Neuronal stem cell (in vitro differentiated cells): ENCODE data around the gene TSPAN7.

Experiments
- DNase-seq: peaks from one replicate; pipeline ENCODE4 v3.0.0-alpha.2; 2013; ENCODE audit warnings: low spot score
- H2AFZ ChIP-seq: one replicate; pipeline ENCODE4 v1.6.1; 2013; ENCODE audit warnings: mild to moderate bottlenecking, low read length, inconsistent platforms
- H2AK5ac ChIP-seq: 2 replicates; pipeline ENCODE4 v1.6.1; 2013; ENCODE audit warnings: low read depth, mild to moderate bottlenecking, inconsistent platforms, low read length, moderate library complexity, mixed read lengths
- H2BK120ac ChIP-seq: 2 replicates; pipeline ENCODE4 v1.6.1; 2013; ENCODE audit warnings: low read depth, mild to moderate bottlenecking, inconsistent platforms, low read length, moderate library complexity, mixed read lengths
- H2BK12ac ChIP-seq: one replicate; pipeline ENCODE4 v1.6.1; 2013; ENCODE audit warnings: low read length, inconsistent platforms
- H2BK15ac ChIP-seq: 2 replicates; pipeline ENCODE4 v1.6.1; 2013; ENCODE audit warnings: mild to moderate bottlenecking, low read length, inconsistent platforms, mixed read lengths
- H2BK5ac ChIP-seq: one replicate; pipeline ENCODE4 v1.6.1; 2013; ENCODE audit warnings: inconsistent platforms, mild to moderate bottlenecking, low read length, moderate library complexity
- H3K14ac ChIP-seq: one replicate; pipeline ENCODE4 v1.6.1; 2013; ENCODE audit warnings: low read length, inconsistent platforms
- H3K18ac ChIP-seq: 2 replicates; pipeline ENCODE4 v1.6.1; 2013; ENCODE audit warnings: low read length, inconsistent platforms
- H3K23ac ChIP-seq: 2 replicates; pipeline ENCODE4 v1.6.1; 2013; ENCODE audit warnings: low read depth, mild to moderate bottlenecking, mixed read lengths, low read length, inconsistent platforms; ENCODE audit not compliant: poor library complexity
- H3K27ac ChIP-seq: replicated peaks from 3 replicates; pipeline ENCODE4 v1.5.1; 2013; ENCODE audit warnings: low read length, inconsistent platforms
- H3K27me3 ChIP-seq, 3 experiments: 2 replicates each; pipeline ENCODE4 v1.6.1; 2013; ENCODE audit warnings: low read length in 3 of 3, mild to moderate bottlenecking in 2 of 3, inconsistent platforms in 1 of 3, low read depth in 1 of 3, mixed read lengths in 1 of 3, moderate library complexity in 1 of 3; ENCODE audit not compliant: control insufficient read depth in 3 of 3, insufficient read depth in 3 of 3
- H3K36me3 ChIP-seq, 2 donors: replicated peaks in 1 of 2; 2 replicates each; pipeline ENCODE4 v1.6.1; 2013; ENCODE audit warnings: low read length in 2 of 2; ENCODE audit not compliant: control insufficient read depth in 2 of 2, insufficient read depth in 2 of 2
- H3K4ac ChIP-seq: 2 replicates; pipeline ENCODE4 v1.6.1; 2013; ENCODE audit warnings: inconsistent platforms, mild to moderate bottlenecking, low read length, moderate library complexity
- H3K4me1 ChIP-seq, 2 donors: 1 replicate in 1 of 2; 2 replicates in 1 of 2; pipeline ENCODE4 v1.6.1; 2013; ENCODE audit warnings: low read length in 2 of 2, low read depth in 1 of 2; ENCODE audit not compliant: control insufficient read depth in 2 of 2, insufficient read depth in 1 of 2
- H3K4me2 ChIP-seq: one replicate; pipeline ENCODE4 v1.6.1; 2013; ENCODE audit warnings: mild to moderate bottlenecking, low read length, inconsistent platforms; ENCODE audit not compliant: insufficient read depth, poor library complexity, severe bottlenecking
- H3K4me3 ChIP-seq, 2 donors: 2 replicates each; pipeline ENCODE4 v1.5.1; 2013; ENCODE audit warnings: low read length in 2 of 2, mild to moderate bottlenecking in 2 of 2, inconsistent platforms in 1 of 2, moderate library complexity in 1 of 2
- H3K79me1 ChIP-seq: one replicate; pipeline ENCODE4 v1.6.1; 2013; ENCODE audit warnings: low read depth, mild to moderate bottlenecking, inconsistent platforms, low read length, moderate library complexity
- H3K9ac ChIP-seq: one replicate; pipeline ENCODE4 v1.6.1; 2013; ENCODE audit warnings: mild to moderate bottlenecking, low read depth, low read length, inconsistent platforms; ENCODE audit not compliant: poor library complexity
- H3K9me3 ChIP-seq, 2 donors: replicated peaks in 1 of 2; 2 replicates each; pipeline versions ENCODE3 to v1.6.1; 2013; ENCODE audit warnings: low read length in 2 of 2, mild to moderate bottlenecking in 2 of 2, inconsistent platforms in 1 of 2, low read depth in 1 of 2, mixed read lengths in 1 of 2, moderate library complexity in 1 of 2; ENCODE audit not compliant: control insufficient read depth in 2 of 2, insufficient read depth in 1 of 2
- H4K8ac ChIP-seq: one replicate; pipeline ENCODE4 v1.6.1; 2013; ENCODE audit warnings: low read depth, mild to moderate bottlenecking, inconsistent platforms, low read length, moderate library complexity
- H4K91ac ChIP-seq: one replicate; pipeline ENCODE4 v1.6.1; 2013; ENCODE audit warnings: low read length, low read depth, mild to moderate bottlenecking, inconsistent platforms; ENCODE audit not compliant: poor library complexity
- WGBS, 2 donors: extraction: QIAGEN DNeasy Blood & Tissue Kit; methylation state at CpG; one replicate each; pipeline ENCODE4 v1.1.7; 2013; ENCODE audit warnings: missing lambda C conversion rate in 2 of 2, mixed read lengths in 1 of 2; ENCODE audit not compliant: insufficient read length in 2 of 2, insufficient replicate concordance in 1 of 2; ENCODE audit errors: extremely low coverage in 2 of 2; 5-methylcytosine and 5-hydroxymethylcytosine counted together

TSPAN7 gene

GRCh38 chrX:38628587-38628986, 67.2 kb downstream of the TSPAN7 start:
- no peak overlapping the region for H3K14ac ChIP-seq
- no peak overlapping the region for H4K91ac ChIP-seq
- H2BK5ac ChIP-seq = no peak overlapping the region

GRCh38 chrX:38632516-38632915, 71.2 kb downstream of the TSPAN7 start:
- H4K91ac ChIP-seq = no peak overlapping the region
- H2AFZ ChIP-seq = no peak overlapping the region
- no peak for DNase-seq
- H3K14ac ChIP-seq = no peak overlapping the region
- H3K18ac ChIP-seq = no peak overlapping the region
- no peaks in the 10 kb centered on the region for H3K36me3 ChIP-seq
- no peak overlapping the region for H2BK120ac ChIP-seq
- H3K4me1 ChIP-seq = no peaks in the 10 kb centered on the region
- no peaks in the 10 kb centered on the region for H3K79me1 ChIP-seq
- H3K4me2 ChIP-seq = no peak overlapping the region
- H3K9ac ChIP-seq = no peak overlapping the region
- no peak overlapping the region for H4K8ac ChIP-seq
- H3K23ac ChIP-seq = no peak overlapping the region
- H2BK12ac ChIP-seq = no peak overlapping the region
- no peak overlapping the region for H3K4me3 ChIP-seq
- no peak overlapping the region for H3K4ac ChIP-seq
- no peaks in the 10 kb centered on the region for H3K27me3 ChIP-seq
- no peak overlapping the region for H3K27ac ChIP-seq
- no peak overlapping the region for H2BK5ac ChIP-seq
- H2AK5ac ChIP-seq = no peak overlapping the region
- WGBS, 2 donors = no CpG with 5 or more reads among the region's 2 CpGs
- H3K9me3 ChIP-seq = no peaks in the 10 kb centered on the region
- H2BK15ac ChIP-seq = no peak overlapping the region

More at GRCh38 chrX:38628587-38628986, 67.2 kb downstream of the TSPAN7 start:
- Histone ChIP-seq H3K79me1 (no peaks in the 10 kb centered on the region), H2BK120ac (no peak overlapping the region), H3K4me2 (no peak overlapping the region), H3K9ac (no peak overlapping the region), H2AFZ (no peak overlapping the region), H2AK5ac (no peak overlapping the region), H3K4me3 (no peak overlapping the region), H3K36me3 (no peaks in the 10 kb centered on the region), H3K4ac (no peak overlapping the region), H3K4me1 (no peaks in the 10 kb centered on the region), H3K18ac (no peak overlapping the region), H3K27ac (no peak overlapping the region), H3K27me3 (no peaks in the 10 kb centered on the region), H2BK12ac (no peak overlapping the region), H3K23ac (no peak overlapping the region), H2BK15ac (no peak overlapping the region), H4K8ac (no peak overlapping the region), H3K9me3 (no peaks in the 10 kb centered on the region)
- no peak for DNase-seq

- no peaks in the 10 kb centered on the region for H3K79me1 ChIP-seq
- DNase-seq = no peak
- H2AK5ac ChIP-seq = no peak overlapping the region
- H3K18ac ChIP-seq = no peak overlapping the region
- H3K9me3 ChIP-seq = no peaks in the 10 kb centered on the region
- H4K91ac ChIP-seq = no peak overlapping the region
- H2BK120ac ChIP-seq = no peak overlapping the region
- H4K8ac ChIP-seq = no peak overlapping the region
- no peak overlapping the region for H2AFZ ChIP-seq
- no peak overlapping the region for H3K9ac ChIP-seq
- no peak overlapping the region for H3K4me2 ChIP-seq
- no peak overlapping the region for H3K4me3 ChIP-seq
- no peak overlapping the region for H2BK5ac ChIP-seq
- no peaks in the 10 kb centered on the region for H3K27me3 ChIP-seq
- no peak overlapping the region for H3K27ac ChIP-seq
- no peak overlapping the region for H2BK15ac ChIP-seq
- no peak overlapping the region for H3K23ac ChIP-seq
- no peak overlapping the region for H2BK12ac ChIP-seq
- no peak overlapping the region for H3K4ac ChIP-seq
- H3K4me1 ChIP-seq = no peaks in the 10 kb centered on the region
- H3K14ac ChIP-seq = no peak overlapping the region
- no CpG with 5 or more reads among the region's 2 CpGs for WGBS, 2 donors
- H3K36me3 ChIP-seq = no peaks in the 10 kb centered on the region
Measured at GRCh38 chrX:38634665-38635064, 73.3 kb downstream of the TSPAN7 start.

GRCh38 chrX:38636949-38637819, 75.8 kb downstream of the TSPAN7 start:
- Histone ChIP-seq H2BK12ac (no peak overlapping the region), H3K18ac (no peak overlapping the region), H3K23ac (no peak overlapping the region)

More at GRCh38 chrX:38636949-38637819, 75.8 kb downstream of the TSPAN7 start:
- Histone ChIP-seq H2AK5ac (no peak overlapping the region), H4K8ac (no peak overlapping the region), H3K27me3 (peaks cover 0 to 3% (median 0%) of the 10 kb centered on the region in 3 experiments), H3K4me1 (no peaks in the 10 kb centered on the region), H3K27ac (no peak overlapping the region), H2BK15ac (no peak overlapping the region), H3K36me3 (no peaks in the 10 kb centered on the region), H2BK120ac (no peak overlapping the region), H4K91ac (no peak overlapping the region), H2AFZ (no peak overlapping the region), H3K14ac (no peak overlapping the region), H3K4me2 (no peak overlapping the region), H3K9ac (no peak overlapping the region), H3K9me3 (no peaks in the 10 kb centered on the region), H3K4me3 (no peak overlapping the region), H3K79me1 (no peaks in the 10 kb centered on the region), H3K4ac (no peak overlapping the region), H2BK5ac (no peak overlapping the region)
- no peak for DNase-seq
- no CpG with 5 or more reads among the region's 8 CpGs for WGBS, 2 donors
